Heart right ventricle (tissue), 16 donors: ENCODE measurements around the gene ABCB6. TPM values are rescaled to one million over a fixed set of nuclear protein-coding genes. Genes with fewer than 3 reads are reported as not detected.

Source experiments
- ATAC-seq, 8 donors: fragments of 200-7000 bp; cut with Tn5 transposase; one replicate each; pipeline ENCODE4 v1.9.1; 2020; ENCODE audit warnings: mild to moderate bottlenecking in 8 of 8, moderate library complexity in 8 of 8, moderate number of reproducible peaks in 1 of 8
- DNase-seq, 2 donors: peaks; one replicate each; pipeline ENCODE4 v3.0.0-alpha.2; 2020
- H3K27ac ChIP-seq, 10 donors: fragments of 200-600 bp; sonication (generic) in 2 of 10; one replicate each; pipeline versions ENCODE4 v1.5.0 to v1.8.0; 2020 to 2022; ENCODE audit warnings: mild to moderate bottlenecking in 3 of 10
- H3K27me3 ChIP-seq, 7 donors: fragments of 200-600 bp; one replicate each; pipeline ENCODE4 v1.8.0; 2021 to 2022; ENCODE audit warnings: mild to moderate bottlenecking in 2 of 7
- H3K36me3 ChIP-seq, 9 donors: fragments of 200-600 bp; sonication (generic) in 1 of 9; one replicate each; pipeline versions ENCODE4 v1.5.0 to v1.8.0; 2020 to 2022; ENCODE audit warnings: mild to moderate bottlenecking in 2 of 9
- H3K4me1 ChIP-seq, 9 donors: fragments of 200-600 bp; sonication (generic) in 1 of 9; one replicate each; pipeline versions ENCODE4 v1.5.0 to v1.8.0; 2020 to 2022; ENCODE audit warnings: mild to moderate bottlenecking in 4 of 9
- H3K4me3 ChIP-seq, 10 donors: fragments of 200-600 bp; sonication (generic) in 2 of 10; one replicate each; pipeline versions ENCODE4 v1.5.0 to v1.8.0; 2020 to 2022; ENCODE audit warnings: mild to moderate bottlenecking in 7 of 10, moderate library complexity in 2 of 10
- H3K9me3 ChIP-seq, 11 donors: fragments of 200-600 bp in 10 of 11; sonication (generic) in 2 of 11; one replicate each; pipeline versions ENCODE4 v1.5.0 to v1.8.0; 2013 to 2022; ENCODE audit warnings: mild to moderate bottlenecking in 2 of 11, control low read depth in 1 of 11, moderate library complexity in 1 of 11
- WGBS, 2 donors: extraction: QIAGEN DNeasy Blood & Tissue Kit; methylation state at CpG; one replicate each; pipeline ENCODE4 v1.1.7; 2013; ENCODE audit warnings: inconsistent platforms in 1 of 2; 5-methylcytosine and 5-hydroxymethylcytosine counted together
- intact Hi-C, 10 donors: fragments of 100-400 bp; cut with DNase I; formaldehyde crosslinking; loops; one replicate each; pipeline versions ENCODE4 v1.11.1 to v1.14.2; 2022
- polyA plus RNA-seq, 2 donors: library from polyadenylated mRNA; stranded (reverse); fragments of 200-250 nt; gene quantifications; one replicate each; pipeline ENCODE4 v1.2.3, GENCODE V29; 2013
- total RNA-seq, 10 donors: library from RNA; stranded (reverse); fragmentation: NEBNext Ultra II Directional in 3 of 10; extraction: Animal tissue kit (Norgen Biotek cat#: 25700) in 3 of 10; gene quantifications; one replicate each; pipeline versions ENCODE4 v1.2.1 to v1.2.4, GENCODE V29; 2021 to 2023
- TF ChIP-seq, protein P1 (sequence below), 9 donors: fragments of 200-600 bp; sonication (generic) in 2 of 9; IDR thresholded peaks; one replicate each; pipeline versions ENCODE4 v1.5.0 to v1.8.0; 2021 to 2022; ENCODE audit warnings: antibody characterized with exemption in 9 of 9, mild to moderate bottlenecking in 5 of 9, moderate library complexity in 1 of 9
- donor health status: Arrhythmogenic right ventricular cardiomyopathy.
- donor health status: ischemic (EF 13 %, LVEDD 7.1; RV severe dilation, severe dysfunction).
- donor health status: healthy with polysubstance abuse.
- donor health status: DM: no; HTN: yes; CAD: no.
- donor health status: DM: no; HTN: no; CAD: no.
- donor health status: ischemic (EF 25% LVEDD 6.9; RV normal size, moderate dysfunction).
- donor health status: ischemic (EF 25% LVEDD 5.7; RV mildly dilated, moderate dysfunction).
- donor health status: healthy.
- donor health status: DM: yes; HTN: yes; CAD: no.
- donor health status: Ischemic cardiomyopathy.
- donor health status: ischemic (EF 35%, LVEDD 5.7; RV mildly dilated, moderate dysfunction).
- donor health status: nonischemic (EF 11% LVEDD 7.7; RV severe dilation, severe dysfunction).
- donor health status: DM: yes; HTN: yes; CAD: no.
- donor health status: PGD.
- donor health status: ischemic (EF 29% LVEDD 5.4; RV normal size, mild dysfunction).
- donor health status: nonischemic (EF 23%, LVEDD 6.1; RV moderate dilation, normal function).

Gene ABCB6
- total and polyA plus RNA-seq, 12 donors: 9.8 to 34.0 (median 18.5) TPM

DNA sequence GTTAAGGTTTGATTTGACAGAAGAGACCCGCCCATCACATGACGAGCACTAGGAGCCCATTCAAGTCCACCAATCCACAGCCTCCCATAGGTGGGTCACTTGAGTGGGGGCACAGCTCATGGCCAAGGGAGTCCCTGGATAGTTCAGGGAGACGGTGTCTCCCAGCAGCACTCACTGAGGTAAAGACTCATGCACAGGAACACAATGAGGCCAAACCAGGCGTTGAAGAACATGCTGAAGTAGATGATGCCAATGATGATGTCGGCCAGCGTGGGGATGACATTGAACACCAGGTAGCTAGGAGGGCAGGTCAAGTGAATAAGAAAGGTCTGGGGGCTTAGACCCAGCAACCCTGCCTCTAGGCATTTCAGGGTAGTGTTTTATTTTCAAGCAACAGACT is 4.0 kb downstream of the ABCB6 start:
- ATAC-seq (no peak), DNase-seq (no peak)
- 91 to 93% methylated on average over 6 of the region's 6 CpGs for WGBS, 2 donors
- Histone ChIP-seq H3K27me3 (no peaks in the 10 kb centered on the region), H3K4me1 (peaks cover 12 to 40% (median 30%) of the 10 kb centered on the region in 9 donors), H3K27ac (no peak overlapping the region), H3K4me3 (no peak overlapping the region), H3K9me3 (no peaks in the 10 kb centered on the region), H3K36me3 (peaks cover 0 to 67% (median 13%) of the 10 kb centered on the region in 9 donors)
- TF ChIP-seq, protein P1, sequence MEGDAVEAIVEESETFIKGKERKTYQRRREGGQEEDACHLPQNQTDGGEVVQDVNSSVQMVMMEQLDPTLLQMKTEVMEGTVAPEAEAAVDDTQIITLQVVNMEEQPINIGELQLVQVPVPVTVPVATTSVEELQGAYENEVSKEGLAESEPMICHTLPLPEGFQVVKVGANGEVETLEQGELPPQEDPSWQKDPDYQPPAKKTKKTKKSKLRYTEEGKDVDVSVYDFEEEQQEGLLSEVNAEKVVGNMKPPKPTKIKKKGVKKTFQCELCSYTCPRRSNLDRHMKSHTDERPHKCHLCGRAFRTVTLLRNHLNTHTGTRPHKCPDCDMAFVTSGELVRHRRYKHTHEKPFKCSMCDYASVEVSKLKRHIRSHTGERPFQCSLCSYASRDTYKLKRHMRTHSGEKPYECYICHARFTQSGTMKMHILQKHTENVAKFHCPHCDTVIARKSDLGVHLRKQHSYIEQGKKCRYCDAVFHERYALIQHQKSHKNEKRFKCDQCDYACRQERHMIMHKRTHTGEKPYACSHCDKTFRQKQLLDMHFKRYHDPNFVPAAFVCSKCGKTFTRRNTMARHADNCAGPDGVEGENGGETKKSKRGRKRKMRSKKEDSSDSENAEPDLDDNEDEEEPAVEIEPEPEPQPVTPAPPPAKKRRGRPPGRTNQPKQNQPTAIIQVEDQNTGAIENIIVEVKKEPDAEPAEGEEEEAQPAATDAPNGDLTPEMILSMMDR (IDR thresholded peaks at IDR 0.05): no peak
- intact Hi-C loops: loop anchor here in 3 of 10 donors (5.0 kb wide), 2 partner anchors 37 to 52 kb away; partner anchors contain the start of genes CNPPD1 (in 2 of the 3), RETREG2 (in 2 of the 3) and NHEJ1 (in 1 of the 3)

DNA sequence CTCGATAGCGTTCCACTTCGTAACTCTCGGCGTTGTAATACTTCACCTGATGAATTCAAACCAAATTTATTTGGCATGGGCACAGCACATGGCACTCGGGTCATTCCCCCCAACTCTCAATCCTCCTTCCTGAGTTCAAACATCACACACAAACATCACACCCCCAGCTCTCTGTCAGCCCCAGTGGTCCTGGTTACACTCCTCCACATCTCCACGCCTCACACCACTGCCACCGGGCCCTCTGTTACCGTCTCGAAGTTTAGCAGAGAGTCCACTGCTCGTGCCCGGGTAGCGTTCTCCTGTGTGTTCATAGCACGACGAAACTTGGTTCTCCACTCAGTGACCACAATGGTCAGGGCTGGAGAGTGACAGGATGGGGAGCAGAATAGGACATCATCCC is 4.6 kb downstream of the ABCB6 start:
- ATAC-seq (no peak), DNase-seq (no peak)
- TF ChIP-seq, protein P1 (IDR thresholded peaks at IDR 0.05): no peak
- H3K36me3 ChIP-seq: peaks cover 0 to 70% (median 15%) of the 10 kb centered on the region in 9 donors
- no peaks in the 10 kb centered on the region for H3K9me3 ChIP-seq
- H3K4me1 ChIP-seq: peaks cover 7 to 34% (median 23%) of the 10 kb centered on the region in 9 donors
- WGBS, 2 donors: 96 to 97% methylated on average over 15 of the region's 15 CpGs
- no peak overlapping the region for H3K27ac ChIP-seq
- H3K4me3 ChIP-seq: no peak overlapping the region
- no peaks in the 10 kb centered on the region for H3K27me3 ChIP-seq
- intact Hi-C loops: no loop called here

DNA sequence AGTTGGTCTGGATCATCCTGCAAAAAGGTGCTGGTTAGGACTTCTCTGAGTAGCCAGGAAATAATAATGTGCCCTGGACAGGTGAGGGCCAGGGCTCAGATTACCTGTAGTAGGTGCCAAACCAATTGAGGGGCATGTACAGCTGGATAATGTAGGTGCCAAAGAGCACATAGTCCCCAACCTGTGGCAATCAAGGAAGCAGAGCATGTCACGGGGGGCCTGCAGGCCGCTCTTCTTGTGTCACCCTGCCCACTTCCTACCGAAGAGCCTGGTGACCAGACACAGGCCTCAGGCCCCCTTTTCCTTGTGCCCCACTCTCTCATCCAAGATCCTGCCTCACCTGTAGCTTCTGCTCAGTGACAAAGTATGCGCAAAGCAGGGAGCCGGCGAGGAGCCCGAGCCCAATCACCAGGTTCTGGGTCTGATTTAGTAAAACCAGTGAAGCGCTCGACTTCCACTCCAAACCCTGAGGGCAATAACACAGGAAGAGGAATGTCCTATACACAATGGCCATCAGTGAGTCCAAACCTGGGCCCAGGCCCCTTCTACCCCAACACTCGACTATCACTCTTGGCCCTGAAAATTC is 5.2 kb downstream of the ABCB6 start:
- Histone ChIP-seq H3K36me3 (peaks cover 0 to 76% (median 21%) of the 10 kb centered on the region in 9 donors), H3K27ac (no peak overlapping the region), H3K4me1 (peaks cover 5 to 32% (median 18%) of the 10 kb centered on the region in 9 donors), H3K9me3 (no peaks in the 10 kb centered on the region), H3K4me3 (no peak overlapping the region), H3K27me3 (no peaks in the 10 kb centered on the region)
- TF ChIP-seq, protein P1 (IDR thresholded peaks at IDR 0.05): no peak
- DNase-seq (no peak), ATAC-seq (no peak)
- WGBS, 2 donors: 94 to 97% methylated on average over 10 of the region's 10 CpGs
- intact Hi-C loops: no loop called here

DNA sequence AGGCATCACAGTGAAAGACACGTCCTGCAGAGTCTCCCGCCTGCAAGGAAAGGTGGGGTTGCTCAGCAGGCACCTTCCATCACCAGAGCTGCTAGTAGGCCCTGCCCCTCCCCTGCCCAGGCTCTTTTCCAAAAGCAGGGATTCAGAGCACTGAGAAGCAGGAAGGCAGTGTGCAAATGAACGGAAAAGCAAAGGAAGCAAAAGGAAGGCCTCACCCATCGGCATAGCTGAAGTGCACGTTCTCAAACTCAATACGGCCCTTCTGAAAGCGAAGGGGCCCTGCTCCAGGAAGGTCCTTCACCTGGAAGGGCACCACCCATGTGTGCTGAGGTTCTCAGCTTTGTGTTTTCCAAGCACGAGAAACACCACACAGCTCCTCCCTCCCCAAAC is 5.7 kb downstream of the ABCB6 start:
- peaks cover 5 to 32% (median 17%) of the 10 kb centered on the region in 9 donors for H3K4me1 ChIP-seq
- TF ChIP-seq, protein P1 (IDR thresholded peaks at IDR 0.05): no peak
- H3K27me3 ChIP-seq: no peaks in the 10 kb centered on the region
- WGBS, 2 donors: 81% methylated on average over 8 of the region's 8 CpGs
- H3K27ac ChIP-seq: no peak overlapping the region
- intact Hi-C loops: no loop called here
- H3K36me3 ChIP-seq: peaks cover 0 to 82% (median 23%) of the 10 kb centered on the region in 9 donors
- DNase-seq: no peak
- no peak overlapping the region for H3K4me3 ChIP-seq
- no peak for ATAC-seq
- H3K9me3 ChIP-seq: no peaks in the 10 kb centered on the region
